SKM-1 treated with dmso at 0.1 percent for 144 hours (cell line): ENCODE measurements around the gene PAX5.

Experiments used
- DNase-seq: peaks from one replicate; lab custom pipeline; 2025; ENCODE audit not compliant: unreplicated experiment; lab: John Stamatoyannopoulos, UW

Gene PAX5

DNA sequence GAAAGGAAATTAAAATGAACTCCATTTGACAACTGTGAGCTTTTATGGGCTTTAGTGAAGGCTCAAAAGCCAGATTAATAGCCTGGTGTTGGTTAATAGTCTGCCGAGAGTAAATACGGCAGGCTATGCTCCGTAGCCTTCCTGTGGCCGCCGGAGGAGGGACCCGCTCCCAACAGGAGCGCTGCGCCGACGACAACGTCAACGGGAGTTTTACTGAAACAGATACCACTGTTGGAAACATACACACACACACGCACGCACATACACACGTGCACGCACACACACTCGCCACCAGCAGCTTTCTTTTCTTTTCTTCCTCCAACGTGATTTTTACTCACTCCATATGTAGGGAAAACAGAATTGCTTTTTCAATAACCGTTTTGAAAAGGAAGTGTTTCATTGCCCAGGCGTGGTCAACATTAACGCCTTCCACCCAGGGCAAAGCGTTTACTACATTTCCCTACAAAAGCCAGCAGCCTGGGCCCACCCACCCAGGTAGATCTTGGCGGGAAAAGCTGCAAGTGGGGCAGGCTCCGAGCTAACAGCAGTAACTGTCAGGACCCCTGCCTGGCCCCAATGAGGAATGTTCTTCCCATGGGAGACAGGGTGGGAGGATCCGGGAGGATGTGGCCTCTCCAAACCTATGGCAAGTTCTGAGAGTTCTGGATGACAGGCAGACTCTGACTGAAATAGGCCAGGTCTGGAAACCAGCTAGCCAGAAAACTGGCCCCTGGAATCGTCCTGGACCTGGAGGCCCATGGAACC is 72.3 kb downstream of the PAX5 start:
- DNase-seq = no peak

DNA sequence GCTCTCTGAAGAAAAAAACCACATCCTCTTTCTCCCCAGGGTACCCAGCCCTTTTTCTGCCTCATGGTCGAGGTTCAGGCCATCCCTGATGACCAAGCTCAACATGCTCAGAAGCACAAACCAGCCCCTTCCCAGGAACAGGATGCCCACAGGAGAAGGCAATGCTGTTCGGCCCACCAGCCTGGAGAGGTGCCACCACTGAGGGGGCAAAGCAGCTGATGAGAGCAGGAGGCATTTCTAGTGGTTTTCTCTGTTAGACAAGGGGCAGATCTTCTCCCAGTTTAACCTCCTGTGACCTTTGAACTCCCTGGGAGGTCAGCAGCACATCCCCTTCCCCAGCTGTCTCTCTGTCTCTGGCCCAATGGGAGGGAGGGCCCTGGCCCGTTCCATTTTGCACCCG is 73.0 kb downstream of the PAX5 start:
- no peak for DNase-seq

DNA sequence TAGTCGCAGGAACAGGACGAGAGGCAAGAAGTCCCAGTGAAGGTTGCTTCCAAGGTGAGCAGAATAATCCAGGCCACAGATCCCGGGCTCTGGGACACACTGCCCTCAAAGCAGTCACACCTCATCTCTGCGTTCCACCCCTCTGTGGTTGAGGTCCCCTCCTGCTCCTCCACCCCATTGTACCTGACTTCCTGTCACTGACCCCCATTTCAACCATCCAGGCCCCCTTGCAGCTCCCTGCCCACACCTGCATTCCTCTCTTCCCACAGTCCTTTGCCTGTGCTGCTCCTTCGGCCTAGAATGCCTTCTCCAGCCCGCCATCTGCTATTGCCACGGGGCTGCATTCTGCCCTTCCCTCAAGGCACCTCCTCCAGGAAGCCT is 73.5 kb downstream of the PAX5 start:
- no peak for DNase-seq

DNA sequence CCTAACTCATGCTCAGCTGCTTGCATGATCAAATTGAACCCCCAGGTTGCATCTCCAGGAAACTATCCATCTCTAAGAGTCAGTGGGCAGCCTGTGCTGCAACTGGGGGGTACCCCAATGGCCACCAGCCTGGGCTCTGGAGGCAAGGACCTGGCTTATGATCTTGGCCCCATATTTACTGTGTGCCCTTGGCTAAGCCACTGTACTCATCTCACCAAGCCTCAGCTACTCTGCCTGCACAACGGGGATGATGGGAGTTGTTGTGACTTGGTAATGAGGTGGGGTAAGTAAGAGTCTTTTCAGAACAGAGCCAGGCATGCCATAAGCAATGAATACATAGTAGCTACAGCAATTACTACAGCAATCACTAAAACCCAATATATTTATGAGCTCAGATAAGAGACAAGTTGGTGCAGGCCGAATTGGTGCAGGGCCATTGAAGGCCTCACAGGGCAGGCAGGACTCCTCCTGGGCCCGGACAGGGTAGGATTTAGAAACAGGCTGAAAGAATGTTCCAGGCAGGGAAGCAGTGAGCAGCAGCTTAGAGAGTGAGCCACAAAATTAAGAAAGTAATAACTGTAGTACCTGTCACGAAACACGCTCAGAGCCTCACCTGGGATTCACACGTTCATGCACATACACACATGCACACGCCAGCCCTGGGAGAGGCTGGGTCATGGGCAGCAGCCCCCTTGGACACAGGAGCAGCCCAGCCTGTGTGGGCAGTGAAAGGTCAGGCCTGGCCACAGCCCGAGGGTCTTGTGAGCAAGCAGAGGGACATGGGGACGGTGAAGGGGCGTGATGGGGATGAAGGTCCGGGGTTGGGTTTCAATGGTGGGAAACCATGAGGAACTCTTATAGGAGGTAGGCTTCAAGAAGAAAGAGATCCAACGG is 74.1 kb downstream of the PAX5 start:
- DNase-seq = no peak

DNA sequence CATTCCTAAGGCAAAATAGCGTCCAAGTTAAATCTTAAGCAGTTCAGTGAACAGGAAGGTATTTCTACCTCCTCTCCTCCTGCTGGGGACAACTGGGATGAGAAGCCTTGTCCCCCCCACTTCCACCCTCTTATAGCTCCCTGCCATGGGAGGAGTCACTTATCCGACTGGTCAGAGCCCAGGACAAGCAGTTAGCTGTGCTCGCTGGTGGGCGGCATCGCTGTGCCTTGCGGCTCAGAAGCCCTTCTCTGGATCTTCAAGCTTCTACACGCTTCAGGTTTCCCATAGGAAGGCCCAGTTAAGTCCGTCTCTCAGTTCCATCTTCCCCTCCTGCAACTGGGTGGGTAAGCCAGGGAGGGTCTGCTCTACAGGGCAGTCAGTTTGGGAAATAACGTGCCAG is 77.2 kb downstream of the PAX5 start:
- DNase-seq = no peak

DNA sequence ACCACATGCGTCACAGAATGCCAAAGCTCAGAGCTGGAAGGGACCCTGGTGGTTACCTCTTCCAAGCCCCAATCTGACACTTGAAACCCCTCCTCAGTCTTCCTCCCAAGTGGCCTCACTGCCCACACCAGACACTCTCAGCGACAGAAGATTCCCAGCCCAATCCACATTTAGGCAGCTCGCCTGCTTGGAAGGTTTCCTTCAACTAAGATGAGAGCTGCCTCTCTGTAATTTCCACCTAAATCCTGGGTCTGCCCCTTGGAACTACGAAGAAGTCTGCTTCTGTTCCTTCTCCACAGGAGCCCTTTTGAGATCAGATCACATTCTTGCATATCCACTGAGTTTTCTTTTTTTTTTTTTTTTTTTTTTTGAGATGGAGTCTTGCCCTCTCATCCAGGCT is 83.7 kb downstream of the PAX5 start:
- no peak for DNase-seq

DNA sequence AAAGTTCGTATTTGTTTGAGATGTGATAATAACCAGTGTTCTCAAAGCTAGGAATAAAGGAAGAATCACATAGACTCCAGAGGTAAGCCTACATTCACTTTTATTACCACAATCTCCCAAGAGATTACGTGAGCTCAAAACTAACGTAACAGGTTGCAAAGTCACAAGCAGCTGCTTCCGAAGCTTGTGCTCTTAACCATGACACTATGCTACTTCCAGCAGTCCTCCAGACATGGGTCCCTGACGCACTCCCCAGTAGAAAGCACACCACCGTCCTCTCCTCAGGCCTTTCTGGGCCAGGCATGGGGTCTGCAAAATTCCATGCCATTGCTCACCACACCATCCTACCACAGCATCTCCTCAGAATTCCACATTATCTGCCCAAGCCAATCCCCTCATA is 84.6 kb downstream of the PAX5 start:
- DNase-seq = no peak

DNA sequence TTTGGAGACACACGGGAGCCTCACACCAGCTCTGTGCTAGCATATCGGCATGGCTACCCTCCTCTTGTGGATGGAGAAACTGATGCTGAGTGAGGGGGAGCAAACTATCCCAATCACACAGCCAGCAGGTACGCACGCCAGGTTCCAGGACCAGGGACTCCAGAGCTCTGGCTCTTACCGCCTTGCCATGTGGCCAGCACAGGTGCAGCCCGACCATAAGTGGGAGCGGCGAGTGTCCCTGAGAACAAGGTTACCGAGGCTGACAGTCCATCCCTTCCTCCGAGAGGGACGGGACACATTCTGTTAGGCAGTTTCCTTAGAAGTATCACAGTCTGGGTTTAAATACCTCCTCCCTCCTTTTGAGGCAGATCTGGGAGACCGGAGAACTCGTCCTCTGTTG is 86.0 kb downstream of the PAX5 start:
- no peak for DNase-seq

DNA sequence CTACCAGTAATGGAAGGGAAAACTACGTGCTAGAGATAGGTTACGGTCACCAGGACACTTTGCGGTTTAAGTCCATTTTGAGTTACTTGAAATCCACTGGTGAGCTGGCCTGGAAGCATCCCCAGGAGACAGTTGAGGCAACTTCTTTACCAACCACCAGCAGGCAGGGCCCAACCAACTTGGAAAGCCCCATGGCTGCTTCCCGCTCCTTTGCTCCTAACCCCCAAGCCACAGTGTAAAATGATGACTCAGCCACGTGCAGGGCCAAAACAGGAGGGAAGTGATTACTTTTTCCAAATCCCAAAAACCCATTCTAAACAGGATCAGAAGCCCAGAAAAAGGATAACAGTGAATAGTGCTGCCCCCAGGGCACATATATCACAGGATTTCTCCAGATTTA is 87.4 kb downstream of the PAX5 start:
- no peak for DNase-seq

DNA sequence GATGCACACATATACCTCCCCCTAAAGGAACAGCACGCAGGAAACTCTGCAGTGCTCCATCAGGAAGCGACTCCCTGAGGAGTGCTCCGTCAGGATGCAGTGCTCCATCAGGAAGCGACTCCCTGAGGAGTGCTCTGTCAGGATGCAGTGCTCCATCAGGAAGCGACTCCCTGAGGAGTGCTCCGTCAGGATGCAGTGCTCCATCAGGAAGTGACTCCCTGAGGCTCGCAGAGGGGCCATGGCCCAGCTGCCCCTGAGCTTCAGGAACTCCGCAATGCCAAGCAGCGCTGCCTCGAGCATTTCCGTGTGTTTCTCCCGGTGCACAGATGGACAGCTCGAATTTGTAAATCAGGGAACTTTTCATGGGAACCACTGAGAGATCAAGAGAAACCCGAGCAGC is 88.1 kb downstream of the PAX5 start:
- DNase-seq = no peak

DNA sequence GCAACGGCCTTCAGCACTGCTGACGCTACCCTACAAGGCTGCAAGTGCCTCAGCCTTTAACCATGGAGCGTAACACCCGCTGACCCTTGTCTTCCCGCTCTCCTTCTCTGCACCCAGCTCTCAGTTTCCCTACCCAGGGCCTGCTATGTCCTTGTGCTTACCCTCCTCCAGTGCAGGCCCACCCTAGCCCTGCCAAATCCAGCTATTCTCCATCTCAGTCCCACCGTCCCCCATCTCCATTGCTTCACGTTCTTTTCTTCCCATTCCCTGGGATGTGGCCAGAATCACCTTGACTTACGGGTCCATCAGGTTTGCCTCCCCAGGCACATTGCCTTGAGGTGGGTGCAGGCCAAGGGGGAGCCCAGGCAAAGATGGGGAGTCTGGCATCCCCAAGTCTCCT is 91.2 kb downstream of the PAX5 start:
- DNase-seq = no peak

DNA sequence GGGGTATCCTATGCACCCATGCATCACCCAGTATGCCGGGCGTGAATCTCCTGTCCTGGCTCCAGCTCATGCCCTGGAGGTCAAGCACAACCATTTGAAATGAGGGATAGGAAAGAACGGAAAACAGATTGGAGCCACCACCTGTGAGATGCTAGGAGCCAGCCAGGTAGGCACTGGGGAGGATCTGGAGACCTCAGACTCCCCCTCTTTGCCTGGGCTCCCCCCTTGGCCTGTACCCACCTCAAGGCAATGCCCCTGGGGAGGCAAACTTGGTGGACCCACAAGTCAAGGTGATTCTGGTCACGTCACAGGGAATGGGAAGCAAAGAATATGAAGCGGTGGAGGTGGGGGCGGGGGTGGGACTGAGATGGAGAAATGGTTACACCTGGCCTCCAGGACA is 92.6 kb downstream of the PAX5 start:
- no peak for DNase-seq

DNA sequence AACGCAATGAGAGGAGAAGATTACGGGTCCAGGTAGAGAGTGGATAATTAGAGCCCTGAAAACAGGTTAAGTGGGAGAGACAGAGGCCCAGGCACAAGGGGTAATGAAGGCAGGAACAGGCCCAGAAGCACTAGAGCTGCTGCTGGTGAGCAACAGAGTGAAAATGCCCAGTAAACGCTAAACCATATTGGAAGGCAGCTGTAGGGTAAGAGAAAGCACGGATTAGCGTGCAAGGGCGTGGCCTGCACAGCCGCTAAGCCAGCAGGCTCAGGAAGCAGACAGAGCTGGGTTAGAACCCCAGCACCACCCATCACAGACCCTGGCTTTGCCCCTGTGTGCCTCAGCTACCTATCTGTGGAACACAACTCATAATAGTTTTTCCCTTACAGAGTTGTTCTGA is 93.2 kb downstream of the PAX5 start:
- DNase-seq = no peak

DNA sequence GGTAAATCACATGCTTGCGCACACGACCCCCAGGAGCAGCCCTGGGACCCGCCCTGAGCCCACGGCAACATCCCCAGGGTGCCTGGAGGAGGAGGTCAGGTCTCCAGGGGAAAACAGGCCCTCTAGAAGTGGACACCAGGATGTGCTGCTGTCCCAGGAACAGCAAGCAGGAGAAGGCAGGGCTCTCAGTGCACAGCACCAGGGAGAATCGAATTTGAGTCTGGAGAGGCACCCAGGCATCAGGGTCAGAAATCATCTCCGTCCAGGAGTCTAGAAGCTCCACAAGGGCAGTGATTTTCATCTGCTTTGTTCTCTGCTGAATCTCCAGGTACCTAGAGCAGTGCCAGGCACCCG is 93.6 kb downstream of the PAX5 start:
- no peak for DNase-seq

DNA sequence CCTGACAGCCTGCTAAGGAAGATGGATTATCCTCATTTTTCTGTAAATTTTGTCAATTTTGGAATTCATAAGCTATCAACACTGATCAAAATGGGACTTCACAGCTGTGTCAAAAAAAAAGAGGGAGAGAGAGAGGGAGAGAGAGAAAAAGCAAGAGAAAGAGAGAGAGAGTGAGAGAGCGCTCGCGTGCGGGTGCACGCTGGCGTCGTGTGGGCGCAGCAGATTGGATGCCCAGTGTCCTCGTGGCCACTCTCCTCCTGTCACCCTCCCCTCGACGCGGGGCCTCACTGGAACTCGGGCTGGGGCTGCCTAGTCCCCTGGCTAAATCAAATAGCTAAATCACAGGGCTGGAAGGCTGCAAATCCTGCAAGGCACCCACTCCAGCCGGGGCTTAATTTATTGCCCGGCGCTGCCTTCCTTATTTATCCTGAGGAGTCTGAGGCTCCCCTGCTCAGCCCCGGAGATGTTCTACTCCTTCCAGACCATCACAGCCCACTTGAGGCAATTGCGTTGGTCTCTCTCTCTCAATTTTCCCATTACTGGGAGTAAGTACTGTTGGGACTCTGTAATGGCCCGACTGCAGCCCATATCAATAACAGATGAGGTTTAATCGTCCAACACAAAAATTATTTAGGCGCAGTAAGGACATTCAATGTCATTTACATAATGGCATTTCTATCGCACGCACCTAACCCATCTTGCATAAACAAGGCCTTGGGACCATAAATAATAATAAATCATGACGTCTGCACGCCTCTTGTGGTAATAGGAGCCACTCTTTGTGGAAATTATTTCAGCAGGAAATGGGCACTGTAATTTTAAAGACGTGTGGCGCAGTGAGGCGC is 94.2 kb downstream of the PAX5 start:
- no peak for DNase-seq

DNA sequence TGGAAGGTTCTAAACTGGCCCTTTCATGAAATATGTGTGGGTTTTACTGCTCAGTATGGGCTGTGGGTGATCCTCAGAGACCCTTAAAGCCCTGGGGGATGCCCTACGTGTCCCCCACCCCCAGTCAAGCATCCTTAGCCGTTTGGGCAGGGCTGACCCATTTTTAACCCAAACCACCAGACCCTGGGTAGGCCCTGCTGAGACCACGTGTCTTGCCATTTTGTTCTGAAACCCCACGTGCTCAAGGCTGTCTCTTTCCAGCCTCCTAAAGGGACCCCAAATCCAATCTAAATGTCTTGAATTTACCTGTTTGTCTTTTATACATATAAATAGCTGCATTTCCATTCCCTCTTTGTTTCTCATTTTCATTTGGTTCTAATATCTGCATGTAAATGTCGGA is 94.9 kb downstream of the PAX5 start:
- DNase-seq = no peak

DNA sequence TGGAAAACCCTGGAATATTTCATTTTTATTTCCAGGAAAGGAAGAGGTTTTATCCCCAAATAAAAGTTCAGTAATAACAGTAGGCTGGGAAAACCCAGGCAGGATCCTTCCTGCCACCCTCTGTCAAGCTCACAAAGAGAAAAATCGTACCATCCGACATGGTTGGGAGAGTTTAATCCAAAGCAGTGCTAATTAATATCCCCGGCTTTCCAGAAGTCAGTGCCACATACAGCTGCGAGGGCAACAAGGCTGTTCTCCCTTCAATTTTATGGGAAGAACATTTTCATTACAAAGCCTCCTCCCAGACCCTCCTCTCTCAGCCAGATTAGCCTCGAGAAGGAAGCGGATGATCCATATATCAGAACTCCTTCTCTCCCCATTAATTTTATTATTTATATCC is 95.5 kb downstream of the PAX5 start:
- DNase-seq = no peak

DNA sequence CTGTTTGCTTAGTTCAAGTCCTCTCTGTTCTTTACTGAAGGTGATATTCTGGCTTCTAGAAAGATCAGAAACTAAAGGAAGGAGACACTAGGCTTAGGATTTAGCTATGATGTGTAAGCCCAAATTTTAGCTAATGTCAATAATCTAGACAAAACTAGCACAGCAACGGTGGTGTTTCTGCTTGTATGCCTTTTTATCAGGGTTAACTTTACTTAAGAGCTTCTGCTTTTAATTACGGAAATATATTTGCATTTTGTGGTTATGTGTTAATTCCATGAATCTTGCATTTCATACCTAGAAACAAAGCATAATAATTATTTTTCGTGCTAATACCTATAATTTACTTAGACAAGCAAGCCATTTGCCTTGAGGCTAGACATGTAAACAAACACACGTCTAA is 96.1 kb downstream of the PAX5 start:
- no peak for DNase-seq

DNA sequence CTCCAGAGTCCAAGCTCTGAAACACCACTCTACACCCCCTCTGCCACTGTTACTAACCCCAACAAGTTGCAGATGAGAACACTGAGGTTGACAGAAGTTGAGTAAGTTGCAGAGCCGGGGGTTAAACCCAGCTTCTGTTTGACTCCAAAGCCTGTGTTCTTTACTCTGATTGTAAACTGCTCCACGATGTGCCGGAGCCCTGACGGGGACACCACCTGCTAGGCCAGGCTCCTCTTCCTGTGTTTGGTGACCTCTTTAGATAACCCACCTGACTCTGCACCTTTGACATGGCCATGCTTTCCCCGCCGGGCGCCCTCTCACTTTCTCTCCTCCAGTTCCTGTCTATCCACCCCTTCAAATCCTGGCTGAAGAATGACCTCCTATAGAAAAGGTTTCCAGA is 96.7 kb downstream of the PAX5 start:
- no peak for DNase-seq

DNA sequence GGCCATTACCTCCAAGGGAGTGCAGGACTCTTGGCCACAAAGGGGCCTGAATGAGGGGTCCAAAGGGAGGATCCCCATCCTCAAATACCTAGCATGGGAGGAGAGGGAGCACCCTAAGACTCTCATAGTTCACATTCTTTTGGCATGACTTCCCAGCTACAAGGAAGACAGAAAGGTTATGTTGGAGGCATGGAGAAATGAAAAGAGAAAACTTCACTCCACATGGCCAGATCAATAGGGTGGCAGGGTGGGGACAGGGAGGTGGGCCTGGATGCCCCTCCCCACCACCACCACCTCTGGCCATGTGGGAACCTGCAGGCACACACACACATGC is 97.6 kb downstream of the PAX5 start:
- no peak for DNase-seq

DNA sequence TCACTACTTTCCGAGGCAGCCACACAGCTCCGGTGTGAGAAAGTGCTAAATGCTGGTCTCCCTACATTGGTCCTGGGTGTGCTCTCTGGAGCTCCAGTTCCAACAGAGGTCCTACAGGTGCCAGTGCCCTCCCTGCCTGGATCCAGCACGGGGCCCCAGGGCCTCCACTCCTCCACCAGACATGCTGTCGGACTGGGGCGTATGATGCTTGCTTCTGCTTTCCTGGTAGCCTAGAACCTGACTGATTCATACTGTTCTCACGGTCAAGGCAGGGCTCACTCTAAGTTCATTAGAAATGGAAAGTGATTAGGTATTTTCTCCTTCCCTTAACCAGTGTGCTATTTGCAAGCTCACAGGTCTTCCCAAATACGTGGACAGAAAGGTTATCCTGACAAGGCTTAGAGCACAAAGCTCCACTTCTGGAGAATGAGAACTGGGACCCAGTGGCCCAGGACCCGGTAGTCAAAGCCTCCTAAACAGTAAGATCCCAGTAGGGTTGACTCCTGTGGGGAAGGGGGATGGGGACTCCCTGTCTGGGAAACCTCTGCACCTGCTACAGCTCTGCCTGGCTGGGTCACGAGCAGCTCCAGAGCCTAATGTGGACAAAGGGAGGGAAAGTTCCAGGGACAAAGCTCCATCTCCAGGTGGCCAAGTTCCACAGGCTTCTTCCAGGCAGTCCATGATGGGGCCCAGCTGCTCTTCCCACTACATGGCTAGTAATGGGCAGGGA is 98.1 kb downstream of the PAX5 start:
- DNase-seq = no peak
